ENCODE results near the gene IL11.

The IL11 gene

GRCh38 chr19:55385724-55386492 is 15.6 kb upstream of the IL11 start, which contains the start of gene RPL28:
Gene RPL28 (plus strand): TSS chr19:55385932. CDS start chr19:55386358, 426 bp downstream.
- Histone ChIP-seq H3K79me2 (ENCODE audit: insufficient read depth, low read length) (peaks cover 77% of the 10 kb centered on the region), H3K27ac (ENCODE audit: low read length) (peak within 1 kb of the TSS; percentile 93), H3K4me1 (ENCODE audit: insufficient read depth, low read length) (peaks cover 63% of the 10 kb centered on the region), H3K4me2 (ENCODE audit: insufficient read depth, low read length) (peak within 1 kb of the TSS; percentile 98), H3K36me3 (ENCODE audit: insufficient read depth, low read length) (peaks cover 48% of the 10 kb centered on the region), H3K9ac (ENCODE audit: low read depth, low read length) (peak within 1 kb of the TSS; percentile 82), H4K20me1 (ENCODE audit: insufficient read depth, low read length) (peaks cover 51% of the 10 kb centered on the region), H2AFZ (ENCODE audit: low read depth, low read length) (peak within 1 kb of the TSS; percentile 81), H3K9me3 (ENCODE audit: insufficient read depth, low read length, severe bottlenecking) (no peaks in the 10 kb centered on the region), H3K4me3 (ENCODE audit: low read depth in 1 of 2, low read length in 2 of 2) (peak within 1 kb of the TSS; percentile 45 to 69), H3K27me3 (ENCODE audit: insufficient read depth, low read length, poor library complexity) (no peaks in the 10 kb centered on the region)
- DNase-seq, result peak; percentile 99
- peak; percentile 71 for ATAC-seq (ENCODE audit: insufficient read depth, low read depth)
- no peak for TF ChIP-seq CTCF (IDR thresholded peaks at IDR 0.05; ENCODE audit: borderline replicate concordance, extremely low read depth, low read length, poor library complexity, severe bottlenecking)
- TF ChIP-seq EZH2 (IDR thresholded peaks at IDR 0.05; ENCODE audit: borderline replicate concordance, low read depth, low read length, severe bottlenecking), result no peak

GRCh38 chr19:55384920-55385723 is 14.9 kb upstream of the IL11 start:
- Histone ChIP-seq H3K27me3 (ENCODE audit: insufficient read depth, low read length, poor library complexity) (no peaks in the 10 kb centered on the region), H3K4me1 (ENCODE audit: insufficient read depth, low read length) (peaks cover 63% of the 10 kb centered on the region), H3K36me3 (ENCODE audit: insufficient read depth, low read length) (peaks cover 42% of the 10 kb centered on the region), H2AFZ (ENCODE audit: low read depth, low read length) (peak overlapping the region; percentile 81), H4K20me1 (ENCODE audit: insufficient read depth, low read length) (peaks cover 43% of the 10 kb centered on the region), H3K4me2 (ENCODE audit: insufficient read depth, low read length) (peak overlapping the region; percentile 98), H3K79me2 (ENCODE audit: insufficient read depth, low read length) (peaks cover 77% of the 10 kb centered on the region), H3K4me3 (ENCODE audit: low read depth in 1 of 2, low read length in 2 of 2) (peak overlapping the region; percentile 43 to 69), H3K9me3 (ENCODE audit: insufficient read depth, low read length, severe bottlenecking) (no peaks in the 10 kb centered on the region), H3K27ac (ENCODE audit: low read length) (peak overlapping the region; percentile 93), H3K9ac (ENCODE audit: low read depth, low read length) (peak overlapping the region; percentile 82)
- no peak for TF ChIP-seq CTCF (IDR thresholded peaks at IDR 0.05; ENCODE audit: borderline replicate concordance, extremely low read depth, low read length, poor library complexity, severe bottlenecking)
- no peak for TF ChIP-seq EZH2 (IDR thresholded peaks at IDR 0.05; ENCODE audit: borderline replicate concordance, low read depth, low read length, severe bottlenecking)
- DNase-seq, result peak; percentile 97
- peak; percentile 82 for ATAC-seq (ENCODE audit: insufficient read depth, low read depth)

- peak; percentile 2 for TF ChIP-seq CTCF (IDR thresholded peaks at IDR 0.05; ENCODE audit: borderline replicate concordance, extremely low read depth, low read length, poor library complexity, severe bottlenecking)
- TF ChIP-seq EZH2 (IDR thresholded peaks at IDR 0.05; ENCODE audit: borderline replicate concordance, low read depth, low read length, severe bottlenecking), result no peak
- peaks cover 34% of the 10 kb centered on the region for H3K36me3 ChIP-seq (ENCODE audit: insufficient read depth, low read length)
- peak within 1 kb of the TSS; percentile 98 for H3K4me2 ChIP-seq (ENCODE audit: insufficient read depth, low read length)
- peak within 1 kb of the TSS; percentile 82 for H3K9ac ChIP-seq (ENCODE audit: low read depth, low read length)
- H3K27me3 ChIP-seq (ENCODE audit: insufficient read depth, low read length, poor library complexity), result no peaks in the 10 kb centered on the region
- H3K79me2 ChIP-seq (ENCODE audit: insufficient read depth, low read length), result peaks cover 72% of the 10 kb centered on the region
- H2AFZ ChIP-seq (ENCODE audit: low read depth, low read length), result peak within 1 kb of the TSS; percentile 84
- peaks cover 35% of the 10 kb centered on the region for H4K20me1 ChIP-seq (ENCODE audit: insufficient read depth, low read length)
- peak within 1 kb of the TSS; percentile 93 for H3K27ac ChIP-seq (ENCODE audit: low read length)
- peak within 1 kb of the TSS; percentile 43 to 69 for H3K4me3 ChIP-seq (ENCODE audit: low read depth in 1 of 2, low read length in 2 of 2)
- peaks cover 60% of the 10 kb centered on the region for H3K4me1 ChIP-seq (ENCODE audit: insufficient read depth, low read length)
- peak; percentile 60 for DNase-seq
- ATAC-seq (ENCODE audit: insufficient read depth, low read depth), result peak; percentile 4
- H3K9me3 ChIP-seq (ENCODE audit: insufficient read depth, low read length, severe bottlenecking), result no peaks in the 10 kb centered on the region
Observed at GRCh38 chr19:55384131-55384919, 14.1 kb upstream of the IL11 start, which contains the start of gene TMEM238. Gene TMEM238 (minus strand): TSS chr19:55384292. CDS start chr19:55384259, 33 bp downstream.
